Ascending aorta (tissue), 2 donors: ENCODE data around the gene TMEM59L. TPM values are rescaled to one million over a fixed set of nuclear protein-coding genes. Genes with fewer than 3 reads are reported as not detected.

Experiments
- DNase-seq, 2 donors: peaks; one replicate each; pipeline ENCODE4 v3.0.0-alpha.2; 2019; ENCODE audit warnings: low spot score in 2 of 2
- H3K27ac ChIP-seq, 2 donors: fragments of 200-600 bp; sonication (generic); one replicate each; pipeline ENCODE4 v1.5.1; 2016 to 2017; ENCODE audit warnings: mild to moderate bottlenecking in 1 of 2
- H3K27me3 ChIP-seq: fragments of 200-600 bp; sonication (generic); one replicate; pipeline ENCODE4 v1.5.1; 2017
- H3K36me3 ChIP-seq, 2 donors: fragments of 200-600 bp; sonication (generic); one replicate each; pipeline ENCODE4 v1.5.1; 2016
- H3K4me1 ChIP-seq, 2 donors: fragments of 200-600 bp; sonication (generic); one replicate each; pipeline ENCODE4 v1.5.1; 2016 to 2017; ENCODE audit warnings: mild to moderate bottlenecking in 1 of 2
- H3K4me3 ChIP-seq, 2 donors: fragments of 200-600 bp; sonication (generic); one replicate each; pipeline ENCODE4 v1.5.1; 2016 to 2017; ENCODE audit warnings: mild to moderate bottlenecking in 1 of 2
- H3K9me3 ChIP-seq, 2 donors: fragments of 200-600 bp; sonication (generic); one replicate each; pipeline ENCODE4 v1.5.1; 2016
- intact Hi-C: fragments of 100-400 bp; cut with DNase I; formaldehyde crosslinking; loops from one replicate; pipeline ENCODE4 v1.15.1; 2023
- total RNA-seq: library from RNA; depleted of rRNA; stranded (reverse); fragments of >200 nt; gene quantifications from one replicate; pipeline ENCODE4 v1.1.0, GENCODE V29; 2016
- TF ChIP-seq, protein P1 (sequence below), 3 experiments: fragments of 200-600 bp in 2 of 3; fragments of 450-650 bp in 1 of 3; sonication (generic) in 2 of 3; IDR thresholded peaks; one replicate each; pipeline ENCODE4 v1.5.1; 2016 to 2019; ENCODE audit warnings: antibody characterized with exemption in 3 of 3, mild to moderate bottlenecking in 1 of 3, moderate library complexity in 1 of 3

The TMEM59L gene
- total RNA-seq, 1 donor from 2014 or later: not detected

DNA sequence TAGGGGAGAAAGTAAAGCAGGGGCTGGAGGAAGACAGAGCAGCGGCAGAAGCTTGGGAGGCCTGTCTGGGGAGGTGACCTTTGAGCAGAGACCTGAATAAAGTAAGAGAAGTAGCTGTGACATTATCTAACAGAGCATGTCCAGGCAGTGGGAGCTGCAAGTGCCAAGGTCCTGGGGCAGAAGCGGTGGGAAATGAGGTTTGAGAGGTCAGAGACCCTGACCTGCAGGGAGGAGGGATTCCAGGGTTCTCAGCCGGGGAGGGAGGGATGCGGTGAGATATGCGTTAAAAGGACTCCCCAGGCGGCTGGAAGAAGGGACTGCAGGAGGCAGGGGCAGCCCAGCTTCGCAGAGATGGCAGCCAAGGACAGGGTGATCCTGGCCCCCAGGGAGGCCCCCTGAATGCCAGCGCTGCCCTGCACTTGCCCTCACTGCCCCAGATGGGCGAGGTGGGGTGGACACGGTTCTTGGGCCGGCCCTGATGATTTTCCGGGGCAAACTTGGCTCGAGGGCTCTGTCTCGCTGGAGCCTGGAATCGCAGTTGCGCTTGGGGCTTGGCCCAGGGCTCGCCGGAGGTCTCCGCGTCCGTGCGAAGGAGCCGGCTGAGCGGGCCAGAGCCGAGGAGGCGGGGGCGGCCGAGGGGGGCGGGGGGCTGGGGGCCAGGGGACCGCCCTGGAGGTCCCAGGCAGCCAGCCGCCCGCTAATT, 9.3 kb upstream of the TMEM59L start:
- TF ChIP-seq, protein P1, sequence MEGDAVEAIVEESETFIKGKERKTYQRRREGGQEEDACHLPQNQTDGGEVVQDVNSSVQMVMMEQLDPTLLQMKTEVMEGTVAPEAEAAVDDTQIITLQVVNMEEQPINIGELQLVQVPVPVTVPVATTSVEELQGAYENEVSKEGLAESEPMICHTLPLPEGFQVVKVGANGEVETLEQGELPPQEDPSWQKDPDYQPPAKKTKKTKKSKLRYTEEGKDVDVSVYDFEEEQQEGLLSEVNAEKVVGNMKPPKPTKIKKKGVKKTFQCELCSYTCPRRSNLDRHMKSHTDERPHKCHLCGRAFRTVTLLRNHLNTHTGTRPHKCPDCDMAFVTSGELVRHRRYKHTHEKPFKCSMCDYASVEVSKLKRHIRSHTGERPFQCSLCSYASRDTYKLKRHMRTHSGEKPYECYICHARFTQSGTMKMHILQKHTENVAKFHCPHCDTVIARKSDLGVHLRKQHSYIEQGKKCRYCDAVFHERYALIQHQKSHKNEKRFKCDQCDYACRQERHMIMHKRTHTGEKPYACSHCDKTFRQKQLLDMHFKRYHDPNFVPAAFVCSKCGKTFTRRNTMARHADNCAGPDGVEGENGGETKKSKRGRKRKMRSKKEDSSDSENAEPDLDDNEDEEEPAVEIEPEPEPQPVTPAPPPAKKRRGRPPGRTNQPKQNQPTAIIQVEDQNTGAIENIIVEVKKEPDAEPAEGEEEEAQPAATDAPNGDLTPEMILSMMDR (IDR thresholded peaks at IDR 0.05): peak in 2 of 3 experiments; percentile 28 to 30
- no peaks in the 10 kb centered on the region for H3K9me3 ChIP-seq
- H3K36me3 ChIP-seq: no peaks in the 10 kb centered on the region
- DNase-seq: no peak
- H3K27ac ChIP-seq: peak overlapping the region; percentile 15 to 19
- peaks cover 32% of the 10 kb centered on the region for H3K27me3 ChIP-seq
- intact Hi-C loops: no loop called here
- peak overlapping the region in 1 of 2 donors; percentile 62 for H3K4me3 ChIP-seq
- H3K4me1 ChIP-seq: peaks cover 13 to 16% of the 10 kb centered on the region in 2 donors

DNA sequence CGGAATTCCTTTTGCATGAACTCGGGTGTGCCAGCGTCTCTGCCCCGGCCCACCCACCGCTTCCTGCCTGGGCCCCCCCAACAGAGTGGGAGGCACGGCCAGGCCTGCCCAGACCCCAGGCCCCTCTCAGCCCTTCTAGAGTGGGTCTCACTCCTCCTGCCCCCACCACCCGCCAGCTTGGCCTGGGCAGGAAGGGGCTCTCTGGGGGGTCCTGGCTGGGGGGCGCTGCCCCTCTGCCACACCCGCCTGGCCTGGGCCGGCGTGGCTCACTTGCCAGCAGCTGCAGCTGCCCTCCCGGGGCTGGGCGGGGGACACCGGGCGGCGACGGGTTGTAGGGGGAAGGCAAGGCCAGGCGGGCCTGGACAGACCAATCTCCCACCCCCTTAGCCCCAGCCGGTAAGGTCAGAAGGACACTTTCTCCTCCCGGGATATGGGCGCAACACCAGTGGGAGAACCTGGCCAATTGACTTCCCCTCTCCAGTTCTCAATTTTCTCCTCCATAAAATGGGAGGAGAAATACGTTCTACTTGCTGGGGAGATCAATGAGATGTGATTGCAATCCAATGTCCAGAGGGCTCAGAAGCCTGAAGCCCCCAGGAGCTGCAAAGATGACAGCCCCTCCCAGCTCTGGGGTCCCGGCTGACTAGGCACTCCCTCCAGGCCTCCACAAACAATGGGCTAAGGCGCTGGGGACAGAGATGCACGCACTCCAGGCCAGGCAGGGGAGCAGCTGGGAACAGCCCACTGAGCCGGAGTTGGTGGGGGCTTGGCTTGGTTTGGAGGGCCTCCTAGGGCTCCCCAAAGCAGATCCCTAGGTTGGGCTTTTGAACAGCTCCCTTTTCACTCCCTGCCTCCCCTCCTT, 8.5 kb upstream of the TMEM59L start:
- no peak for DNase-seq
- H3K27me3 ChIP-seq: peaks cover 30% of the 10 kb centered on the region
- H3K4me1 ChIP-seq: peaks cover 13 to 16% of the 10 kb centered on the region in 2 donors
- TF ChIP-seq, protein P1 (IDR thresholded peaks at IDR 0.05): no peak
- H3K9me3 ChIP-seq: no peaks in the 10 kb centered on the region
- peak overlapping the region; percentile 9 to 19 for H3K27ac ChIP-seq
- peak overlapping the region in 1 of 2 donors; percentile 62 for H3K4me3 ChIP-seq
- H3K36me3 ChIP-seq: no peaks in the 10 kb centered on the region
- intact Hi-C loops: no loop called here

DNA sequence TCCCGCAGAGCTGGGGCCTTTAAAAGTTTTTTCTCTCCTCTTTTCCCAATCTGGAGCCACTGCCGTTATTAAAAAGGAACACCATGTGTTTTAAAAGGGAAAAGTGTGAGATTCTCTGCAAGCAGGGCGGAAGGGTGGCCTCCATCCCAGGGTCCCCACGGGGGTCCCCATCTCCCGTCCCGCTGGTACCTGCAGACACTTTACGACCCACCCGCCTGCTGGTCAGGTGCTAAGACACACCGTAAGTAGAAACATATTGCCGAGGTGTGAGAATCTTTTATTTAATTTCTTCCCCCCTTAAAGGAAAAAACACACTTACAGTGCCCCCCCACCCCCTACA, 7.9 kb upstream of the TMEM59L start:
- H3K4me3 ChIP-seq: peak overlapping the region in 1 of 2 donors; percentile 62

DNA sequence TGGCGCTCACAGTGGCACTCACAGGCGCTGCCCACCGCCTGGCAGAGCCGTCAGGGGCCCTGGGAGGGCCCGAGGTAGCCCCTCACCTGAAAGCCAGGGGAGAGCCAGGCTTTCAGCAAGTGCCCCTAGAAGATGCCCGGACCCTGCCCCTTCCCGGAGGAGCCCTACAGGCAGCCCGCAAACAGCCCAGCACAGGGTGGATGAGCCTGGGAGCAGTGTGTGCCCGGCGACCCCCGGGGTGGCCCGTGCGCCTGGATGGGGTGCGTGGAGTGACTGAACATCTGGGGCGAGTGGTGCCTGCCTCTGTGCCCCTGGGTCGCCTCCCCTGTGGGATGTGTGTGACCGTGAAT, 7.5 kb upstream of the TMEM59L start:
- TF ChIP-seq, protein P1 (IDR thresholded peaks at IDR 0.05): no peak
- no peaks in the 10 kb centered on the region for H3K36me3 ChIP-seq
- DNase-seq: no peak
- H3K4me3 ChIP-seq: peak overlapping the region in 1 of 2 donors; percentile 62
- peaks cover 13 to 16% of the 10 kb centered on the region in 2 donors for H3K4me1 ChIP-seq
- no peaks in the 10 kb centered on the region for H3K9me3 ChIP-seq
- peaks cover 38% of the 10 kb centered on the region for H3K27me3 ChIP-seq
- intact Hi-C loops: no loop called here
- H3K27ac ChIP-seq: peak overlapping the region in 1 of 2 donors; percentile 27

More for the DNA sequence above, 7.9 kb upstream of the TMEM59L start:
- DNase-seq: no peak
- intact Hi-C loops: no loop called here
- H3K27ac ChIP-seq: no peak overlapping the region
- no peaks in the 10 kb centered on the region for H3K9me3 ChIP-seq
- TF ChIP-seq, protein P1 (IDR thresholded peaks at IDR 0.05): no peak
- H3K36me3 ChIP-seq: no peaks in the 10 kb centered on the region
- peaks cover 13 to 16% of the 10 kb centered on the region in 2 donors for H3K4me1 ChIP-seq
- peaks cover 34% of the 10 kb centered on the region for H3K27me3 ChIP-seq

DNA sequence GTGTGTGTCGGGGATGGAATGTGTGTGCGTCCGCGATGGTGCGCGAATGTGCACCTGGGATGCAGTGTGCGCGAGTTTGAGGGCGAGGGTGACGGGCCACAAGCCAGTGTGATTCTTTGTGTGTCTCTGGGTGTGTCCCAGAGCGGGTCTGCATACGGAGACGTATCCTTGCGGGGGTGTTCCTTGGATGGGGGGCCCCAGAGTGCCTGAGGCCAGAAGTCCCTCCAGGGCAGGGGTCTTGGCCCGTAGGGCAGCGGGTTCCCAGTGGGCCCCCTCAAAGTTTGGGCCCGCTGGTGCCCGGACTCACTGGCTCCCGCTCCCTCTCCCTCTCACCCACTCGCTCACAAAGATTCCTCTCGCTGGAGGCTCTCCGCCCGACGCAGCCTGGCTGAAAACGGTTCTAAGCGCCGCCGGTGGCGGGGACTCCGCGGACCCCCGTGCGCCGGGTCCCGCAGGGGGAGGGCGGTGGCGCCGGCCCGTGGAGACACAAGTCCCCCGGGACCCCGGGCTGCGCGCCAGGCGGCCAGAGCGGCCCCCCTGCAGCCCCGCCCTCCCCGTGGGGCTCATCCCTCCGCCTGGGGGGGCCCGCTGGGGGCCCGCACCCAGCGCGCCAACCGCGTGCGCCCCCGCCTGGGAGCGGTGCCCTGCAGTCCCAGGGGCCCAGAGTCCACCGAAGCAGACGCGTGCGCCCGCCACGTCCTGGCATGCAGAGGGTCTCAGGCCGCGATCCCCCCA, 7.0 kb upstream of the TMEM59L start:
- Histone ChIP-seq H3K9me3 (no peaks in the 10 kb centered on the region), H3K27ac (peak overlapping the region in 1 of 2 donors; percentile 27), H3K36me3 (no peaks in the 10 kb centered on the region), H3K4me1 (peaks cover 15 to 16% of the 10 kb centered on the region in 2 donors), H3K27me3 (peaks cover 44% of the 10 kb centered on the region), H3K4me3 (peak overlapping the region; percentile 39 to 62)
- intact Hi-C loops: no loop called here
- TF ChIP-seq, protein P1 (IDR thresholded peaks at IDR 0.05): no peak
- DNase-seq: no peak
